ENCODE measurements around the gene ZNF69.

The ZNF69 gene

DNA sequence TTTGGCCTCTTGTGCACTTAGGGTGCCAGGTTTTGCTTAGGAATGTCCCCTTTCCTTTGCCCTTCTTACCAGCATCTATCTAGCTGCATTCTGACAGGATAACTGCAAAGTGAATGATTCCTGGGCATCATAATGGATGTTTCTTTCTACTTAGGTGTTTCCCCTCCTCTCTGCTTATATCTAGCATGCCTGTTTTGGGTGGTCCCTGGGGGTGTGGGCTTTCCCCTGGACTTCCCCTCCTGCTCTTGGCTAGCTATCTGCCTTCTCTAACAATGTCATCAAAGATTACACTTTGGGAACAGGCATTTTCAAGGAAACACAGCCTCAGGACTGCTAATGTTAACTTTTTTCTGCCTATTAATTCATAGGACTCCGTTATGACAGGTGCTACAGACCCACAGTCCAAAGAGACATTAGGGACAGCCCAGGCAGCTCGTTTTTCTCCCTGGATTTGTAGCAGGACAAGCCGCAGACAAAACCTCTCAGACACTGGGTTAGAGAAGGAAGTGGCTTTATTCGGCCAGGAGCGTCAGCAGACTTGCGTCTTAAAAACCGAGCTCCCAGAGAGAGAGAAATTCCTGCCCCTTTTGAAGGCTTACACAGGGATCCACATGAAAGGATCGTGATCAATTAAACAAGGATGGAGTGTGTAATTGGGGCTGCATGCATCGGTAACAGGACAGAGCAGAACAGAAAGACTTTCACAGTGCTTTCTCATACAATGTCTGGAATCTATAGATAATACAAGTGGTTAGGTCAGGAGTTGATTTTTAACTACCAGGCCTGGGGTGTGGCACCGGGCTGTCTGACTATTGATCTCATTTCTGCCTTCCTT is 54.6 kb downstream of the ZNF69 start:
- no peak for TF ChIP-seq POLR2AphosphoS5 (IDR thresholded peaks at IDR 0.05; ENCODE audit: low read depth)
- TF ChIP-seq, protein P1, sequence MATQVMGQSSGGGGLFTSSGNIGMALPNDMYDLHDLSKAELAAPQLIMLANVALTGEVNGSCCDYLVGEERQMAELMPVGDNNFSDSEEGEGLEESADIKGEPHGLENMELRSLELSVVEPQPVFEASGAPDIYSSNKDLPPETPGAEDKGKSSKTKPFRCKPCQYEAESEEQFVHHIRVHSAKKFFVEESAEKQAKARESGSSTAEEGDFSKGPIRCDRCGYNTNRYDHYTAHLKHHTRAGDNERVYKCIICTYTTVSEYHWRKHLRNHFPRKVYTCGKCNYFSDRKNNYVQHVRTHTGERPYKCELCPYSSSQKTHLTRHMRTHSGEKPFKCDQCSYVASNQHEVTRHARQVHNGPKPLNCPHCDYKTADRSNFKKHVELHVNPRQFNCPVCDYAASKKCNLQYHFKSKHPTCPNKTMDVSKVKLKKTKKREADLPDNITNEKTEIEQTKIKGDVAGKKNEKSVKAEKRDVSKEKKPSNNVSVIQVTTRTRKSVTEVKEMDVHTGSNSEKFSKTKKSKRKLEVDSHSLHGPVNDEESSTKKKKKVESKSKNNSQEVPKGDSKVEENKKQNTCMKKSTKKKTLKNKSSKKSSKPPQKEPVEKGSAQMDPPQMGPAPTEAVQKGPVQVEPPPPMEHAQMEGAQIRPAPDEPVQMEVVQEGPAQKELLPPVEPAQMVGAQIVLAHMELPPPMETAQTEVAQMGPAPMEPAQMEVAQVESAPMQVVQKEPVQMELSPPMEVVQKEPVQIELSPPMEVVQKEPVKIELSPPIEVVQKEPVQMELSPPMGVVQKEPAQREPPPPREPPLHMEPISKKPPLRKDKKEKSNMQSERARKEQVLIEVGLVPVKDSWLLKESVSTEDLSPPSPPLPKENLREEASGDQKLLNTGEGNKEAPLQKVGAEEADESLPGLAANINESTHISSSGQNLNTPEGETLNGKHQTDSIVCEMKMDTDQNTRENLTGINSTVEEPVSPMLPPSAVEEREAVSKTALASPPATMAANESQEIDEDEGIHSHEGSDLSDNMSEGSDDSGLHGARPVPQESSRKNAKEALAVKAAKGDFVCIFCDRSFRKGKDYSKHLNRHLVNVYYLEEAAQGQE (IDR thresholded peaks at IDR 0.05; ENCODE audit: insufficient replicate concordance, low read depth) = no peak
- no peak for DNase-seq (ENCODE audit: low read depth in 1 of 2, low spot score in 1 of 2)
- Histone ChIP-seq H3K4me3 (replicated peaks; ENCODE audit: insufficient read depth, low read length) (no peak overlapping the region), H3K27me3 (ENCODE audit: insufficient read depth, poor library complexity, severe bottlenecking) (no peaks in the 10 kb centered on the region), H3K27ac (replicated peaks) (no peak overlapping the region)

- no peak overlapping the region for H3K4me3 ChIP-seq (replicated peaks; ENCODE audit: insufficient read depth, low read length)
- DNase-seq (ENCODE audit: low read depth in 1 of 2, low spot score in 1 of 2) = no peak
- H3K27ac ChIP-seq (replicated peaks) = no peak overlapping the region
- no peak for TF ChIP-seq GABPA (IDR thresholded peaks at IDR 0.05; ENCODE audit: low read depth)
- TF ChIP-seq, protein P2, sequence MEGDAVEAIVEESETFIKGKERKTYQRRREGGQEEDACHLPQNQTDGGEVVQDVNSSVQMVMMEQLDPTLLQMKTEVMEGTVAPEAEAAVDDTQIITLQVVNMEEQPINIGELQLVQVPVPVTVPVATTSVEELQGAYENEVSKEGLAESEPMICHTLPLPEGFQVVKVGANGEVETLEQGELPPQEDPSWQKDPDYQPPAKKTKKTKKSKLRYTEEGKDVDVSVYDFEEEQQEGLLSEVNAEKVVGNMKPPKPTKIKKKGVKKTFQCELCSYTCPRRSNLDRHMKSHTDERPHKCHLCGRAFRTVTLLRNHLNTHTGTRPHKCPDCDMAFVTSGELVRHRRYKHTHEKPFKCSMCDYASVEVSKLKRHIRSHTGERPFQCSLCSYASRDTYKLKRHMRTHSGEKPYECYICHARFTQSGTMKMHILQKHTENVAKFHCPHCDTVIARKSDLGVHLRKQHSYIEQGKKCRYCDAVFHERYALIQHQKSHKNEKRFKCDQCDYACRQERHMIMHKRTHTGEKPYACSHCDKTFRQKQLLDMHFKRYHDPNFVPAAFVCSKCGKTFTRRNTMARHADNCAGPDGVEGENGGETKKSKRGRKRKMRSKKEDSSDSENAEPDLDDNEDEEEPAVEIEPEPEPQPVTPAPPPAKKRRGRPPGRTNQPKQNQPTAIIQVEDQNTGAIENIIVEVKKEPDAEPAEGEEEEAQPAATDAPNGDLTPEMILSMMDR (IDR thresholded peaks at IDR 0.05; ENCODE audit: insufficient read depth, low read length) = no peak
- TF ChIP-seq, protein P1 (IDR thresholded peaks at IDR 0.05; ENCODE audit: insufficient replicate concordance, low read depth) = no peak
- no peak for TF ChIP-seq SPI1 (IDR thresholded peaks at IDR 0.05; ENCODE audit: borderline replicate concordance, low read depth)
- TF ChIP-seq POLR2AphosphoS5 (IDR thresholded peaks at IDR 0.05; ENCODE audit: low read depth) = no peak
- H3K27me3 ChIP-seq (ENCODE audit: insufficient read depth, poor library complexity, severe bottlenecking) = no peaks in the 10 kb centered on the region
These were observed 55.2 kb downstream of the ZNF69 start for GRCh38 chr19:11942843-11943108.

- Histone ChIP-seq H3K4me3 (replicated peaks; ENCODE audit: insufficient read depth, low read length) (no peak overlapping the region), H3K27me3 (ENCODE audit: insufficient read depth, poor library complexity, severe bottlenecking) (no peaks in the 10 kb centered on the region), H3K27ac (replicated peaks) (no peak overlapping the region)
- TF ChIP-seq GABPA (IDR thresholded peaks at IDR 0.05; ENCODE audit: low read depth) (no peak), SPI1 (IDR thresholded peaks at IDR 0.05; ENCODE audit: borderline replicate concordance, low read depth) (no peak), POLR2AphosphoS5 (IDR thresholded peaks at IDR 0.05; ENCODE audit: low read depth) (no peak)
- TF ChIP-seq, protein P1 (IDR thresholded peaks at IDR 0.05; ENCODE audit: insufficient replicate concordance, low read depth) = no peak
- TF ChIP-seq, protein P2 (IDR thresholded peaks at IDR 0.05; ENCODE audit: insufficient read depth, low read length) = no peak
- no peak for DNase-seq (ENCODE audit: low read depth in 1 of 2, low spot score in 1 of 2)
These were observed 57.1 kb downstream of the ZNF69 start for GRCh38 chr19:11944656-11945055.
